ENCODE results near the gene SLC16A12.

Gene SLC16A12

DNA sequence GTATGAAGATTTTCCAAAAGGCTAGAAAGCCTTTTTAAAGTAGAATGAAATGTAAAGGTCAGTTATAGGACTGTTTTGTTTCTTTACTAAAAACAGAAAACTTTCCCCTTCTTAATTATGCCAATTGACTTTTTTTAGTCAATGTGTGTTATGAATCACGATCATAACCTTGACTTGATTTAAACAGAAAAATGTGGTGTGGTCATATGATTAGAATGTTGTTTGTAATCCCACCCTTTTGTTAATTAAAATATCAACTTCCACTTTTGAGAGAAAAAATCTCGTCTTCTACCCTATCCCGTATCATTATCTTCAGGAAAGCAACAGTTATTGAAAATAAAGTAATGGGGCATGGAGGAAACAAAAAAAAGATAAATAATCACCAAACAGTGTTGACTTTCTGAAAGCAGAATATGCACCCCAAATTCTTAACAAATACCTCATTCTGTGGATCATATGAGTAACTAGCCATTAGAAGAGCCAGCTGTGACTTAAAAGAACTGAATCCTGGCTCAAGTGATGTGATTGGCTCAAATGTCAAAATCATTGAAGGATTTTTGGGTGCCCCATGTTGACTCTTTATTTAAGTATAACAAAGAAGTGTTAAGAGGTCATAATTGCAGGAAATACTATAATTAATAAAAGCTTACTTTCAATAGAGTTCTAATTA lies 32.3 kb upstream of the SLC16A12 start:
- H3K27ac ChIP-seq = no peak overlapping the region
- no peak for TF ChIP-seq ZFX (IDR thresholded peaks at IDR 0.05)
- TF ChIP-seq, protein P1, sequence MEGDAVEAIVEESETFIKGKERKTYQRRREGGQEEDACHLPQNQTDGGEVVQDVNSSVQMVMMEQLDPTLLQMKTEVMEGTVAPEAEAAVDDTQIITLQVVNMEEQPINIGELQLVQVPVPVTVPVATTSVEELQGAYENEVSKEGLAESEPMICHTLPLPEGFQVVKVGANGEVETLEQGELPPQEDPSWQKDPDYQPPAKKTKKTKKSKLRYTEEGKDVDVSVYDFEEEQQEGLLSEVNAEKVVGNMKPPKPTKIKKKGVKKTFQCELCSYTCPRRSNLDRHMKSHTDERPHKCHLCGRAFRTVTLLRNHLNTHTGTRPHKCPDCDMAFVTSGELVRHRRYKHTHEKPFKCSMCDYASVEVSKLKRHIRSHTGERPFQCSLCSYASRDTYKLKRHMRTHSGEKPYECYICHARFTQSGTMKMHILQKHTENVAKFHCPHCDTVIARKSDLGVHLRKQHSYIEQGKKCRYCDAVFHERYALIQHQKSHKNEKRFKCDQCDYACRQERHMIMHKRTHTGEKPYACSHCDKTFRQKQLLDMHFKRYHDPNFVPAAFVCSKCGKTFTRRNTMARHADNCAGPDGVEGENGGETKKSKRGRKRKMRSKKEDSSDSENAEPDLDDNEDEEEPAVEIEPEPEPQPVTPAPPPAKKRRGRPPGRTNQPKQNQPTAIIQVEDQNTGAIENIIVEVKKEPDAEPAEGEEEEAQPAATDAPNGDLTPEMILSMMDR (conservative IDR thresholded peaks at IDR 0.05) = no peak

DNA sequence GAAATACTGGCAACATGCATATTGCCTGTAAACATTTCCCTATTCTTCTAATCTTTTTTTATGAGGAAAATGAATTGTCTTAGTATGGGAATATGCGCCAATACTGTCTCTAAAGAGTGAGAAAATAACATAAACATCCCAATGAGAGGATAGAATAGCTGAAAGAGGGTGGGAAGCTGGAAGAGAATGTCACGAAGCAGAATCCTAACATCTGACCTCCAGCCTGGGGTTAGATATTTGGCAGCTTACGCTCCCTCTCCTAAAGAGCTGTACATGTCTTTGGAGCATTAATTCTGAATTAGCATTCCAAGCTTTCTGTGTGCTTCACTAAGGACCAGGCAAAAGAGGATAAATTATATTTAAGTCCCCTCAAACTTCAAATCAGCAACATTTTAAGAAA lies 31.6 kb upstream of the SLC16A12 start:
- TF ChIP-seq, protein P1 (conservative IDR thresholded peaks at IDR 0.05) = no peak
- no peak overlapping the region for H3K27ac ChIP-seq

- no peak overlapping the region for H3K27ac ChIP-seq
- no peak for TF ChIP-seq ZFX (IDR thresholded peaks at IDR 0.05)
- TF ChIP-seq, protein P1 (conservative IDR thresholded peaks at IDR 0.05) = no peak
Observed at GRCh38 chr10:89566095-89566950, 30.9 kb upstream of the SLC16A12 start.

GRCh38 chr10:89565180-89565579 lies 29.8 kb upstream of the SLC16A12 start:
- H3K27ac ChIP-seq = no peak overlapping the region

DNA sequence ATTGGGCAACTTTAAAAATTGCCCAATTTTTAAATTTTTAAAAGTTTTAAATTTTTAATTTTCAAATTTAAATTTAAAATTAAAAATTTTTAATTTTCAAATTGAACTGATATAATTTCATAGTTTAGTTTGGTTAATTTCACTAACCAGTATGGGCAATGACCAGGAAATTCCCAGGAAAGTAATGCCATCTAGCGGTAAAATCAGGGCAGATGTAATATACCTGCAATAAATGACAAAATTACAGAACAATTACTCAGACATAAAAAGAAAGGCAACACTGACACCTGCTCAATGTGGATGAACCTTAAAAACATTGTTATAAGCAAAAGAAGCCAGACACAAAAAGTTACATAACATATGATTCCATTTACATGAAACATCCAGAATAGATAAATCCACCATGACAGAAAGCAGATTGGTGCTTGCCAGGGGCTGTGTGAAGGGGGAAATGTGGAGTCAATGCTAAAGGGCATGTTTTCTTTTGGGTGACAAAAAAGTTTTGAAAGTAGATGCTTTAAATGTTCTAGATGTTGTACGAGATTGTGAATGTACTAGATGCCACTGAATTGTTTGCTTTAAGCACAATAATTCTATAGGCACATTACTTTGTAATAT lies 28.6 kb upstream of the SLC16A12 start:
- TF ChIP-seq, protein P1 (conservative IDR thresholded peaks at IDR 0.05) = peak; percentile 86
- no peak for TF ChIP-seq ZFX (IDR thresholded peaks at IDR 0.05)
- H3K27ac ChIP-seq = no peak overlapping the region

More at GRCh38 chr10:89565180-89565579, 29.8 kb upstream of the SLC16A12 start:
- TF ChIP-seq ZFX (IDR thresholded peaks at IDR 0.05) = no peak
- TF ChIP-seq, protein P1 (conservative IDR thresholded peaks at IDR 0.05) = no peak

DNA sequence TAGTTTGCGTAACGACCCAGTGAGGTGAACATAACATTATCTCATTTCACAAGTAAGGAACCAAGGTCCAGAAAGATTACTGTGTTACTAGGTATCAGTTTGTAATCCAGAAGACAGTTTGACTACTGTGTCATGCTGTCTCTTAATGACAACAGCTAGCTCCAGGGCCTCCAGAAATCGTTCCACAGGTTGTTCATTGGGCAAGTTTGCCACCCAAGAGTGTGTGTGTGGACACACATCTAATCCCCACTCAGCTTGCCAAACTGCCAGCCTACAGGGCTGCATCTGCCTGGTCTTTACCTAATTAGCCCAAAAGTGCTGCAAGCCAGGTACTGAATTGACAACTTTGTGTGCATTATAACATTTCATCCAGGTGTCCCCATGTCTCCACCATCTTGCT lies 27.9 kb upstream of the SLC16A12 start:
- H3K27ac ChIP-seq = no peak overlapping the region
- TF ChIP-seq, protein P1 (conservative IDR thresholded peaks at IDR 0.05) = no peak
- no peak for TF ChIP-seq ZFX (IDR thresholded peaks at IDR 0.05)

DNA sequence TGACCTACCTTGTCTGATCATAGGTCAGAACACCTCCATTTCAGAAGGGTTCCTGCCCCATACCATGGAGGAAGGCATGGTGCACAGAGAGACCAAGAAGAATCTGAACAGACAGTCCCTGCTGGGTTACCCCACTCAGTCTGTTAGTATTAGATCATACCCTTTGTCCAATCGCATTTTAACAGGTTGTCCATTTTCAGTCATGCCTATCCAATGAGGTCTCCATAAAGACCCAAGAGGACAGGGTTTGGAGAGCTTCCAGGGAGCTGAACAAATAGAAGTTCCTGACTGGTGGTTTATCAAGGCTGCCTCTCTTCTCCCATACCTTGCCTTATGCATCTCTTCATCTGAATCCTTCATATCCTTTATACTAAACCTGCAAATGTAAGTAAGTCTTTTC lies 21.2 kb upstream of the SLC16A12 start:
- no peak overlapping the region for H3K27ac ChIP-seq
- TF ChIP-seq, protein P1 (conservative IDR thresholded peaks at IDR 0.05) = no peak
- TF ChIP-seq ZFX (IDR thresholded peaks at IDR 0.05) = no peak

Data from C4-2B (cell line).